Hepatocyte (in vitro differentiated cells): Measurements from ENCODE around the gene LCN1. TPM values are rescaled to one million over a fixed set of nuclear protein-coding genes. Genes with fewer than 3 reads are reported as not detected.

ENCODE experiments used
- DNase-seq: peaks from one replicate; pipeline ENCODE4 v3.0.0-alpha.2; 2016; ENCODE audit warnings: low spot score
- H2AFZ ChIP-seq: fragments of 200-600 bp; sonication (generic); 2 replicates; pipeline ENCODE4 v1.6.0; 2016; ENCODE audit warnings: antibody characterized with exemption, mild to moderate bottlenecking
- H3K27ac ChIP-seq: fragments of 200-600 bp; sonication (generic); 2 replicates; pipeline ENCODE4 v1.5.1; 2016; ENCODE audit warnings: mild to moderate bottlenecking
- H3K27me3 ChIP-seq: fragments of 200-600 bp; sonication (generic); 2 replicates; pipeline ENCODE4 v1.6.1; 2016
- H3K36me3 ChIP-seq: fragments of 200-600 bp; sonication (generic); replicated peaks from 2 replicates; pipeline ENCODE4 v1.5.1; 2016; ENCODE audit warnings: low read depth; ENCODE audit not compliant: insufficient read depth
- H3K4me1 ChIP-seq: fragments of 200-600 bp; sonication (generic); 2 replicates; pipeline ENCODE4 v1.5.1; 2016; ENCODE audit warnings: mild to moderate bottlenecking, moderate library complexity; ENCODE audit not compliant: insufficient read depth
- H3K4me2 ChIP-seq: fragments of 200-600 bp; sonication (generic); 2 replicates; pipeline ENCODE4 v1.6.0; 2016
- H3K4me3 ChIP-seq: fragments of 200-600 bp; sonication (generic); 2 replicates; pipeline ENCODE4 v1.5.1; 2016; ENCODE audit warnings: mild to moderate bottlenecking
- H3K79me2 ChIP-seq: fragments of 200-600 bp; sonication (generic); 2 replicates; pipeline ENCODE4 v1.6.0; 2017; ENCODE audit warnings: mild to moderate bottlenecking
- H3K9me2 ChIP-seq: fragments of 200-600 bp; sonication (generic); replicated peaks from 2 replicates; pipeline ENCODE4 v1.6.0; 2017; ENCODE audit warnings: mild to moderate bottlenecking; ENCODE audit not compliant: insufficient read depth
- H3K9me3 ChIP-seq: fragments of 200-600 bp; sonication (generic); 2 replicates; pipeline ENCODE4 v1.5.1; 2016; ENCODE audit warnings: low read depth, mild to moderate bottlenecking
- H4K20me1 ChIP-seq: fragments of 200-600 bp; sonication (generic); 2 replicates; pipeline ENCODE4 v1.6.0; 2016; ENCODE audit warnings: mild to moderate bottlenecking; ENCODE audit not compliant: insufficient read depth, poor library complexity, severe bottlenecking
- EZH2 ChIP-seq: fragments of 200-600 bp; sonication (generic); IDR thresholded peaks from 2 replicates; pipeline ENCODE4 v1.6.1; 2016; ENCODE audit warnings: antibody characterized with exemption, mild to moderate bottlenecking, borderline replicate concordance
- EZH2phosphoT487 ChIP-seq: fragments of 200-600 bp; sonication (generic); IDR thresholded peaks from one replicate; pipeline ENCODE4 v1.6.1; 2018; ENCODE audit warnings: antibody characterized with exemption, mild to moderate bottlenecking, low read depth, moderate library complexity; ENCODE audit not compliant: unreplicated experiment, severe bottlenecking
- WGBS: methylation state at CpG from one replicate; pipeline ENCODE4 v1.1.6; 2016; ENCODE audit warnings: low lambda C conversion rate; ENCODE audit errors: missing lambda C conversion rate; 5-methylcytosine and 5-hydroxymethylcytosine counted together
- polyA plus RNA-seq: library from polyadenylated mRNA; unstranded; fragments of >200 nt; fragmentation: Nextera tagmentation; extraction: Ambion mirVana; gene quantifications from 2 replicates; pipeline ENCODE4 v1.2.1, GENCODE V29; 2016
- total RNA-seq: library from RNA; depleted of rRNA; stranded (reverse); fragments of >200 nt; gene quantifications from 2 replicates; pipeline ENCODE4 v1.2.3, GENCODE V29; 2014
- TF ChIP-seq, protein P1 (sequence below): fragments of 200-600 bp; sonication (generic); IDR thresholded peaks from 2 replicates; pipeline ENCODE4 v1.5.1; 2016; ENCODE audit warnings: antibody characterized with exemption, mild to moderate bottlenecking; ENCODE audit not compliant: poor library complexity

The LCN1 gene
- total and polyA plus RNA-seq, 2 experiments from 2014 or later: not detected

DNA sequence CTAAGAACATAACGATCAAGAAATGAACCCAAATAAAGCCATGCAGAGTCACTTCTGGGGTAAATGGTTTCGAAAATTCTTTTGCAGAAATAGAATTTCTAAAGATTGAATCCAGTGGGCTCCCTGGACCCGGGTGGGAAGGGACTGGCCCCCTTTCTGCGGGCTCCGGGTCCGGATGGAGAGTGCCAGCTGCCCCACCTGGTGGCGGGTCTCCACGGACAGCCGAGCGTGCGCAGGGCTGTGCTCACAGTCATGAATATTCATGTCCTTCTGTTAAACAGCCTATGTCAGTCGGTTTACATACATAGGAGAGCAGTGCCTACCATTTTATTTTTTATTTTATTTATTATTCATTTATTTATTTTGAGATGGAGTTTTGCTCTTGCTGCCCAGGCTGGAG, 46.3 kb upstream of the LCN1 start:
- peak; percentile 57 for DNase-seq
- 31% methylated on average over 12 of the region's 12 CpGs for WGBS
- Histone ChIP-seq H3K27me3 (no peaks in the 10 kb centered on the region), H3K79me2 (peaks cover 11% of the 10 kb centered on the region), H3K36me3 (no peaks in the 10 kb centered on the region), H3K9me2 (no peaks in the 10 kb centered on the region), H4K20me1 (peaks cover 3% of the 10 kb centered on the region), H3K27ac (no peak overlapping the region), H3K4me3 (no peak overlapping the region), H2AFZ (no peak overlapping the region), H3K9me3 (no peaks in the 10 kb centered on the region), H3K4me1 (peaks cover 2% of the 10 kb centered on the region), H3K4me2 (no peak overlapping the region)
- TF ChIP-seq EZH2: no peak
- TF ChIP-seq, protein P1, sequence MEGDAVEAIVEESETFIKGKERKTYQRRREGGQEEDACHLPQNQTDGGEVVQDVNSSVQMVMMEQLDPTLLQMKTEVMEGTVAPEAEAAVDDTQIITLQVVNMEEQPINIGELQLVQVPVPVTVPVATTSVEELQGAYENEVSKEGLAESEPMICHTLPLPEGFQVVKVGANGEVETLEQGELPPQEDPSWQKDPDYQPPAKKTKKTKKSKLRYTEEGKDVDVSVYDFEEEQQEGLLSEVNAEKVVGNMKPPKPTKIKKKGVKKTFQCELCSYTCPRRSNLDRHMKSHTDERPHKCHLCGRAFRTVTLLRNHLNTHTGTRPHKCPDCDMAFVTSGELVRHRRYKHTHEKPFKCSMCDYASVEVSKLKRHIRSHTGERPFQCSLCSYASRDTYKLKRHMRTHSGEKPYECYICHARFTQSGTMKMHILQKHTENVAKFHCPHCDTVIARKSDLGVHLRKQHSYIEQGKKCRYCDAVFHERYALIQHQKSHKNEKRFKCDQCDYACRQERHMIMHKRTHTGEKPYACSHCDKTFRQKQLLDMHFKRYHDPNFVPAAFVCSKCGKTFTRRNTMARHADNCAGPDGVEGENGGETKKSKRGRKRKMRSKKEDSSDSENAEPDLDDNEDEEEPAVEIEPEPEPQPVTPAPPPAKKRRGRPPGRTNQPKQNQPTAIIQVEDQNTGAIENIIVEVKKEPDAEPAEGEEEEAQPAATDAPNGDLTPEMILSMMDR: peak; percentile 46

DNA sequence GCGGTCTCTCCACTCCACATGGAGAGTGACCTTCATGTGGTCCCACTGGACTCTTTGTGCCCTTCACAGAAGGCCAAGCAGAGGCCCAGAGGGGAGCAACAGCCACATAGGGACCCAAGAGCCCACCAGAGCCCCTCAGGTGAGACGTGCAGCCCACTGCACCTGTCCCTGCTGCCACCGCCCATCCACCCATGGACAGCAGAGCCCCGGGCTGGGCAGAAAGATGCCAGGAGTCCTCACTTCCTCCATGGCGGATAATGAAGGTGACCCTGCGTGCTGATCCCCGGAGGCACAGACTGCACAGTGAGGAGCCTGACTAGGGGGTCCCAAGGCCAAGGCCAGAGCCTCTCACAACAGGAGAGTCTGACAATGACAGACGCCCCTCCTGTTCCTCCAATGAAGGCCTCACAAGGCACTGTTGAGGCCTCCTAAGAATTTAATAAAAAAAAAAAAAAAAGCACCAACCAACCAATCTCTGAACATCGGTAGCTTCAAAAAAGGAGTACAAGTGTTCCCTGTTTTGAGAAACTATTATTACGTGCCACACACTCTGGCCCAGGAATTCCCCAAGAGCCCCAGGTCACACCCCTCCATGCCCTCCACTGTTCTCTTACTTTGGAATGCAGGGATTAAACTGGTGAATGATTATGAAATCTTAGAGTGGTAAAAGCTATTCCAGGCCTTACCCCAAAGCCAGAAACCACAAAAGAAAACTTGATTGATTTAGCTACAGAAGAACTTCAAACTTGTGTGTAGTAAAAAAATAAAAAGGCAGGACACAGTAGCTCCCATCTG, 44.5 kb upstream of the LCN1 start:
- no peak for DNase-seq
- peaks cover 23% of the 10 kb centered on the region for H3K79me2 ChIP-seq
- TF ChIP-seq EZH2phosphoT487: no peak
- H3K9me3 ChIP-seq: no peaks in the 10 kb centered on the region
- H3K9me2 ChIP-seq: no peaks in the 10 kb centered on the region
- no peak overlapping the region for H3K4me2 ChIP-seq
- no peaks in the 10 kb centered on the region for H3K36me3 ChIP-seq
- H2AFZ ChIP-seq: no peak overlapping the region
- 91% methylated on average over 10 of the region's 10 CpGs for WGBS
- no peak overlapping the region for H3K4me3 ChIP-seq
- H4K20me1 ChIP-seq: peaks cover 4% of the 10 kb centered on the region
- H3K27ac ChIP-seq: peak overlapping the region; percentile 33
- H3K4me1 ChIP-seq: peaks cover 7% of the 10 kb centered on the region
- no peaks in the 10 kb centered on the region for H3K27me3 ChIP-seq

DNA sequence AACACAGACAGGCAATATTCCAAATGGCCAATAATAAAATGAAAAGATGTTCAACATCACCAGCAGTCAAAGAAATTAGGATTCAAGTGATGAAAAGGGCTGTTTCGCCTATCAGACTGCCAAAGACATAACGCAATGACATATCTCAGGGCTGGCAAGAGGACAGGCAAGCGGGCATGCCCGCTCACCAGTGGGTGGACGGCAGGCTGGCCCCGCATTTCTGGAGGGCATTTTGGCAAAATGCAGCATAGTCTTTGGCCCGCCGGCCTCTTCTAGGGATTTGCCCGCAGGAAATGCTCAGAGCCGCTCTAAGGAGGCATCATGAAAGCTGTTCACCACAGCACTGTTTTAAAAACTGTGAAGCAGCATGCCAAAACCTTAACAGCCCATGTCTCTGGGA, 43.0 kb upstream of the LCN1 start:
- H3K9me2 ChIP-seq: no peaks in the 10 kb centered on the region
- 95% methylated on average over 10 of the region's 10 CpGs for WGBS
- peak overlapping the region; percentile 94 for H3K4me2 ChIP-seq
- peaks cover 34% of the 10 kb centered on the region for H3K79me2 ChIP-seq
- H3K27me3 ChIP-seq: no peaks in the 10 kb centered on the region
- no peaks in the 10 kb centered on the region for H3K9me3 ChIP-seq
- H3K4me3 ChIP-seq: no peak overlapping the region
- peaks cover 6% of the 10 kb centered on the region for H4K20me1 ChIP-seq
- H3K4me1 ChIP-seq: peaks cover 7% of the 10 kb centered on the region
- TF ChIP-seq EZH2phosphoT487 (no peak), EZH2 (no peak)
- TF ChIP-seq, protein P1: no peak
- no peaks in the 10 kb centered on the region for H3K36me3 ChIP-seq
- H3K27ac ChIP-seq: no peak overlapping the region
- DNase-seq: no peak
- no peak overlapping the region for H2AFZ ChIP-seq

DNA sequence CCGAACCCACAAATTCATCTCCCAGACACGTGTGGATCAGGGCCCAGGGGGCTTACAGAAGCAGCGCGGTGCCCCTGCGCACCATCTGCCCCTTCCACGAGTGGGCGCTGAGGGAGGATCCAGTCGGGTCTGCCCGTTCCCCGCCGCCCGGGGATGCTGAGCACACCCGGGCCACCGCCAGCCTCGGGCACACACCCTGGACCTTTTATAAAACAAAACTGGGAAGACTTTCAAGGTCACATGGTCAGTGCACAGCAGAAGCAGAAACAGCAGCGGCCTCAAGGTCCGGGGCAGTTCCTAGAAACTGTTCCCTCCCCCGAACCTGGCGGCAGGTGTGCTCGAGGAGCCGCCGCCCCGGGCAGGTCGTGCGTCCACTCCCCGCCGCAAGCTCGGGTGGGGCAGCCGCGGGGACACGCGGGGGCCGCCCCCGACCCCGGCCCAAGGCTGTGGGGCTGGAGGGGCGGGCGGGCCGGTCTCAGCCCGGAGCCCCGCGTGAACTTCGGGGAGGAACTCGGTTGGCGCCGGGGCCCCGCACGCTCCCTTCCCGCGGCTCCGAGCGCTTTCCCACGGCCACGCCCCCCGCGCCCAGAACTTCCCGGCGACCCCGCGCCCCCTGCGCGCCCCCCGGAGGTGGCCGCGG, 42.3 kb upstream of the LCN1 start:
- Histone ChIP-seq H3K4me2 (peak overlapping the region; percentile 94), H3K79me2 (peaks cover 39% of the 10 kb centered on the region), H3K4me3 (peak overlapping the region; percentile 67), H2AFZ (peak overlapping the region; percentile 89), H3K27me3 (no peaks in the 10 kb centered on the region), H3K27ac (peak overlapping the region; percentile 81), H3K9me2 (no peaks in the 10 kb centered on the region), H3K4me1 (peaks cover 7% of the 10 kb centered on the region), H3K36me3 (no peaks in the 10 kb centered on the region), H3K9me3 (no peaks in the 10 kb centered on the region), H4K20me1 (peaks cover 6% of the 10 kb centered on the region)
- peak; percentile 73 for DNase-seq
- TF ChIP-seq EZH2: no peak
- no peak for TF ChIP-seq EZH2phosphoT487
- TF ChIP-seq, protein P1: peak; percentile 23
- WGBS: 15% methylated on average over 23 of the region's 64 CpGs
